ENCODE results near the gene PHACTR1.

The PHACTR1 gene

DNA sequence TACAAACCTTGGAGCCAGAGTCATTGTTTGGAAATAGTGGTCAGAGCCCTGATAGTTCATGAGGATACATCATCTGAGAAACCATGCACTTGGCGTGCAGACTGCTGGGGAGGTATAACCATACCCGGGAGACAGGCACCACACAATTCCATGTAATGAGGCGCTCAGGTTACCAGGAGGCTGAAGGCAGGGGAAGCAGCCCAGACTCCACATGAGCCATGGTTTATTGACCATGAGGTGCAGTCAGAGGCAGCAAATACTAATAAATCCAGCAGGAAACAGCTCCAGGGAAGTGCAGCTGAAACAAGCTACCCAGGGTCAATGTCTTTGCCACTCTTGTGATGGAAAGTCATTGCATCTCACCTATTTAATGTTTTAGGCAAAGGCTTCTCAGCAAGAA lies 455.7 kb downstream of the PHACTR1 start:
- Histone ChIP-seq H3K9ac (ENCODE audit: insufficient read length) (no peak overlapping the region), H3K27ac (no peak overlapping the region), H3K4me3 (no peak overlapping the region), H3K36me3 (ENCODE audit: insufficient read depth, low read length) (no peaks in the 10 kb centered on the region), H3K9me3 (ENCODE audit: low read depth, low read length) (no peaks in the 10 kb centered on the region)
- DNase-seq (ENCODE audit: low read depth, low spot score) = no peak
- TF ChIP-seq POLR2AphosphoS5 (IDR thresholded peaks at IDR 0.05; ENCODE audit: borderline replicate concordance, low read depth, low read length) = no peak
- no peak for TF ChIP-seq FOXP2 (optimal IDR thresholded peaks at IDR 0.05; ENCODE audit: control extremely low read depth, extremely low read length, insufficient read depth)
- TF ChIP-seq EZH2 (IDR thresholded peaks at IDR 0.05) = no peak

DNA sequence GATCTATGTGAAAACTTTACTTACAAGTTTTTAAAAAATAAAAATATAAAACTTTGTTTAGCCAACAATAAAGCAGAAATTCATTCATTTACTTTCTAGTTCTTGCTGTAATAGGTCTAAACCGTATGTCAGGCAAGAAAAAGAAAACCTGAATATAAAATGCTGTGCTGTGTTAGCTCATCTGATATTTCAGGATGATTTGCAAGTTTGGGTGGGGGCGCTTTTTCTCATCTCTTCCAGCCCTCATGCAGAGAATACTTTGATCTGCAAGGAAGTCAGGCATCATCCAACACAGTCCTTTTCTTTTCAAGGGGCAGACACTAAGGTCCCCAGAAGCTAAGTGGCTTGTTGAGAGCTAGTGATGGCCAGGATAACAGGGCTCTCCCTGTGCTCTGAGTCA lies 458.5 kb downstream of the PHACTR1 start:
- Histone ChIP-seq H3K9me3 (ENCODE audit: low read depth, low read length) (no peaks in the 10 kb centered on the region), H3K4me3 (no peak overlapping the region), H3K9ac (ENCODE audit: insufficient read length) (no peak overlapping the region), H3K27ac (no peak overlapping the region), H3K36me3 (ENCODE audit: insufficient read depth, low read length) (no peaks in the 10 kb centered on the region)
- no peak for DNase-seq (ENCODE audit: low read depth, low spot score)
- TF ChIP-seq FOXP2 (optimal IDR thresholded peaks at IDR 0.05; ENCODE audit: control extremely low read depth, extremely low read length, insufficient read depth) (no peak), POLR2AphosphoS5 (IDR thresholded peaks at IDR 0.05; ENCODE audit: borderline replicate concordance, low read depth, low read length) (no peak), EZH2 (IDR thresholded peaks at IDR 0.05) (no peak)

DNA sequence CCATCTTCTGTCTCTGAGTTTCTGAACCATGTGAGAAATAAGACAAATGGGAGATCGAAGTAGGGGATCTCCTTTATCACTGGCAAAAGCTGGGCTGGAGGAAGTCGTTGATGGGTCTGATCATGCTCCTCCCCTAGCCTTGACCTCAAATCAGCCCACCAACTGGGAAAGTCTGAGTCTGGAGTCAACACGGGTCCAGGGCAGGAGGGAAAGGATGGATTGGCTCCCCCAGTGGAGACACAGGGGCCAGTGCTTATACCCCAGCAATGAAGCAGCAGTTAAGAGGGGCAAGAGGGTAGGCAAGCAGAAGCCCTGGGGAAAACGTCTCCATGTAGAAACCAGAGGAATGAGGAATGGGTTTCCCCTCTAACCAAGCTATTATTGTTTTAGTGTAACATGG lies 459.2 kb downstream of the PHACTR1 start:
- Histone ChIP-seq H3K36me3 (ENCODE audit: insufficient read depth, low read length) (no peaks in the 10 kb centered on the region), H3K9me3 (ENCODE audit: low read depth, low read length) (no peaks in the 10 kb centered on the region), H3K27ac (no peak overlapping the region), H3K9ac (ENCODE audit: insufficient read length) (no peak overlapping the region), H3K4me3 (no peak overlapping the region)
- TF ChIP-seq EZH2 (IDR thresholded peaks at IDR 0.05) = no peak
- DNase-seq (ENCODE audit: low read depth, low spot score) = no peak

DNA sequence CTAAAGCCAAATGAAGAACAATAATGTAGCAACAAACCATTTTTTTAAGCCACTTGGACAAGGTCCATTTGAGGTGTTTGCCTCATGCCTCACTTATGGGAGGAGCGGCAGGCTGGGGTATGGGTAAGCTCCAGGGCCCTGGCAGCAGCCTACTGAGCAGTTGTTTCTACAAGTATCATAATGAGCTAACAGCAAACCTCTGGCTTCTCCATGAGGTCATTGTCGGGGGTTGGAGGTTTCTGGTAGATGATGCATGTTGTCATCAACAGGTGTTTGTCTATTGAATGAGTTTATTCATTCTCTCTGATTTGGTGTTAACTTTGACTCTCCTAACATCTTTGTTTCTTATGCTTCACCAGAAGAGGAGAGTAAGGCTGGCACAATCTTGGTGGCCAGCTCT lies 461.1 kb downstream of the PHACTR1 start:
- H3K9me3 ChIP-seq (ENCODE audit: low read depth, low read length) = no peaks in the 10 kb centered on the region
- no peak for TF ChIP-seq FOXP2 (optimal IDR thresholded peaks at IDR 0.05; ENCODE audit: control extremely low read depth, extremely low read length, insufficient read depth)
- no peak for TF ChIP-seq EZH2 (IDR thresholded peaks at IDR 0.05)
- no peak for TF ChIP-seq POLR2AphosphoS5 (IDR thresholded peaks at IDR 0.05; ENCODE audit: borderline replicate concordance, low read depth, low read length)
- no peak overlapping the region for H3K4me3 ChIP-seq
- H3K27ac ChIP-seq = no peak overlapping the region
- no peak for DNase-seq (ENCODE audit: low read depth, low spot score)
- H3K9ac ChIP-seq (ENCODE audit: insufficient read length) = no peak overlapping the region
- H3K36me3 ChIP-seq (ENCODE audit: insufficient read depth, low read length) = no peaks in the 10 kb centered on the region

DNA sequence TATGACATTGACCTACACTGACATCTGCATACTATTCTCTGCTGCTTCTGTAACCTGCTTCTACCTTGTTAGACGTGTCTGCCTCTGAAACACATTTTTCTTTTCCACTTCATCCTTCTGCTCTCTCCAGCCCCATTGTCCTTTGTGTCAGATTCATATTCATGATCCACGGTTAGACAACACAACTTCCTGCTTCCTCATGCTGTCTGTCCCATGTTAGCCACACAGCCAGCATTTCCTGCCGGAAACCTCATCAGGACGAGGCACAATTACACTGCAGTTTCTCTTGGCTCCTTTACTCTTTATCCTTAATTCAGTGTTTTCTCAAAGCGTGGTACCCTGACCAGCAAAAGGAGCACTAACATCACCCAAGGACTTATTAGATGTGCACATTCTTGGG lies 461.5 kb downstream of the PHACTR1 start:
- Histone ChIP-seq H3K9ac (ENCODE audit: insufficient read length) (no peak overlapping the region), H3K4me3 (no peak overlapping the region), H3K9me3 (ENCODE audit: low read depth, low read length) (no peaks in the 10 kb centered on the region), H3K27ac (no peak overlapping the region), H3K36me3 (ENCODE audit: insufficient read depth, low read length) (no peaks in the 10 kb centered on the region)
- no peak for DNase-seq (ENCODE audit: low read depth, low spot score)
- TF ChIP-seq EZH2 (IDR thresholded peaks at IDR 0.05) (no peak), POLR2AphosphoS5 (IDR thresholded peaks at IDR 0.05; ENCODE audit: borderline replicate concordance, low read depth, low read length) (no peak), FOXP2 (optimal IDR thresholded peaks at IDR 0.05; ENCODE audit: control extremely low read depth, extremely low read length, insufficient read depth) (no peak)

DNA sequence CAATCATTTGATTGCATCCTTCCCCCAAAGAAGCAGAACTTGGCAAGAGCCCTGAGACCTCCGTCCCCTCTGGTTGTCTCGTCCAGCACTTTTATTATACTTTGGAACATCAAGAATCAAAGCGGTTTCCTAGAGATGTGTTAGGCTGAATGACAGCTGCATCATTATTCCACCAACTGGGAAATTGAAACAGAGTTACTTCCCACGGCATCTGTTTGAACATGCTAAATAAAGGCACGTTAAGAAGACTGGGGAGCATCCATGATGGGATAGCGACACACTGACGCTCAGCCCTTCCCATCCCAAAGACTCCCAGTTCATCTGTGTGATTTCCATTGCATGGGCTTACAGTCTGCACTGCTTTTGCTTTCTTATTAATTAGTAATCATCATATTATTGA lies 464.0 kb downstream of the PHACTR1 start:
- Histone ChIP-seq H3K4me3 (no peak overlapping the region), H3K9me3 (ENCODE audit: low read depth, low read length) (no peaks in the 10 kb centered on the region), H3K36me3 (ENCODE audit: insufficient read depth, low read length) (no peaks in the 10 kb centered on the region), H3K27ac (no peak overlapping the region), H3K9ac (ENCODE audit: insufficient read length) (no peak overlapping the region)
- TF ChIP-seq EZH2 (IDR thresholded peaks at IDR 0.05) = no peak
- TF ChIP-seq FOXP2 (optimal IDR thresholded peaks at IDR 0.05; ENCODE audit: control extremely low read depth, extremely low read length, insufficient read depth) = no peak
- no peak for TF ChIP-seq POLR2AphosphoS5 (IDR thresholded peaks at IDR 0.05; ENCODE audit: borderline replicate concordance, low read depth, low read length)
- DNase-seq (ENCODE audit: low read depth, low spot score) = no peak

DNA sequence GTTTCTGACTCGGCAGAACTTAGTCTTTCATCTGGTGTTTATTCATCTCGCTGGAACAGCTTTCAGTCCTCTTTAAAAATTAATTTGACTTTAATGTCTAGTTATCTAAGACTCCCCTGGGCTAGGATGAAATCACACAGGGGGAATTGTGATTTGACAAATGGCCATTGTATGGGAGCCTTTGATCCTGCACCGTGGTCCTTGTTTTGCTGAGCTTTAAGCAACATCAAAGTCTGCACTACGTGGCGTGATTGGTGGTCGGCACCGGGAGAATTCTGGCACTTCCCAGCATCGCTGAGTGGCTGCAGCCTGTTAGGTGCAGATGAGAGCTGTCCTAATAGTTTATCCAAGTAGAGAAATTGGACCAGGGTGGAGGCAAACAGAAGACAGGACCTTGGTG lies 464.8 kb downstream of the PHACTR1 start:
- no peak overlapping the region for H3K27ac ChIP-seq
- TF ChIP-seq FOXP2 (optimal IDR thresholded peaks at IDR 0.05; ENCODE audit: control extremely low read depth, extremely low read length, insufficient read depth) = no peak
- TF ChIP-seq POLR2AphosphoS5 (IDR thresholded peaks at IDR 0.05; ENCODE audit: borderline replicate concordance, low read depth, low read length) = no peak
- no peak for TF ChIP-seq EZH2 (IDR thresholded peaks at IDR 0.05)
- no peak for DNase-seq (ENCODE audit: low read depth, low spot score)
- no peak overlapping the region for H3K4me3 ChIP-seq
- no peaks in the 10 kb centered on the region for H3K36me3 ChIP-seq (ENCODE audit: insufficient read depth, low read length)
- H3K9me3 ChIP-seq (ENCODE audit: low read depth, low read length) = no peaks in the 10 kb centered on the region
- no peak overlapping the region for H3K9ac ChIP-seq (ENCODE audit: insufficient read length)

DNA sequence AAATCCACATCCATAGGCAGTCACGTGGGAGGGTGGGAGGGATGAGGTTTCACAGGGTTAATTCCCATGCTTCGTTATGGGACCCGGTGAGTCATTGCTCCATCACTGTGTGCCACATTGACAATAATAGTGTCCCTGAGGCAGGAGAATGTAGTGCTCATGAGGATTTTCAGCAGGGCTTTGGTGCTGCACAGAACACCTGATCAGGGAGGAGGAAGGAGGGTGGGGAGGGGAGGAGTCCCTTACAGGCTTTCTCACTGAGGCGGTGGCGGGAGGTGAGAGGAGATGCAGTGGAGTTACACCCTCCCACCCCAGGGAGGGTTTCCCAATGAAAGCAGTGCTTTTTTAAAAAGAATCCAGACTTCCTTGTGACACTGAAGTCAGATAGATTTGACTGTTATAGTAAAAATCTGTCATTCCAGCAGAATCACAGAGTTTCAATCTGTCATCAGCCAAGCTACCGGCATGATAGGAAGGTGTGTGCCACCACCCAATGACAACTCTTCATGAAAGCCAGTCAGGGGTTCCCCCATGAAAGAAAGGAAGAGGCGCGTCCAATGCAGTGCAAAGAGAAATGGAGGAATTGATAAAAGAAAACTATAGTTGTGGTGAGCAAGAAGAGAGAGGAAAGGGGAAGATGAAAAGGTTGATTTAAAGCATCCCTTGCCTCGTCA lies 467.0 kb downstream of the PHACTR1 start:
- DNase-seq (ENCODE audit: low read depth, low spot score) = no peak
- Histone ChIP-seq H3K9me3 (ENCODE audit: low read depth, low read length) (no peaks in the 10 kb centered on the region), H3K9ac (ENCODE audit: insufficient read length) (no peak overlapping the region), H3K27ac (no peak overlapping the region), H3K4me3 (no peak overlapping the region), H3K36me3 (ENCODE audit: insufficient read depth, low read length) (no peaks in the 10 kb centered on the region)
- no peak for TF ChIP-seq FOXP2 (optimal IDR thresholded peaks at IDR 0.05; ENCODE audit: control extremely low read depth, extremely low read length, insufficient read depth)
- no peak for TF ChIP-seq EZH2 (IDR thresholded peaks at IDR 0.05)
- TF ChIP-seq POLR2AphosphoS5 (IDR thresholded peaks at IDR 0.05; ENCODE audit: borderline replicate concordance, low read depth, low read length) = no peak

DNA sequence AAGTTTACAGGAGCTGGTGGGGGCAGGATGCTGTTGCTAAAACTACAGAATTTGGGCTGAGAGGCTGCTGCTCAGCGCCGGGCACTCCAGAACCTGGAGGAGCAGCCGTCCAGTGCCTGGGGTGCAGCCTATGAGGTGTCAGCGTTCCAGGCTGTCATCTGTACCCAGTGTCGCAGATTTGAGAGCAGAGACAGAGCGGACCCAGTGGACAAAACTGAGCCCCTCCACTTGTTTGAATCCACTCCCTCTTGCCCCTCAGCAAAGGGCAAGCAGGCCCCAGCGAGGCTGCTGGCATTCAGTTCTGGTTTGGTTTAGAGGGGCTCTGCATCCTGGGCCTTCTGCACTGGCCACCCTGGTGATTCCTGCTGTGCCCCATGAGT lies 467.5 kb downstream of the PHACTR1 start:
- no peaks in the 10 kb centered on the region for H3K36me3 ChIP-seq (ENCODE audit: insufficient read depth, low read length)
- H3K9me3 ChIP-seq (ENCODE audit: low read depth, low read length) = no peaks in the 10 kb centered on the region
- H3K27ac ChIP-seq = no peak overlapping the region
- no peak for DNase-seq (ENCODE audit: low read depth, low spot score)
- H3K4me3 ChIP-seq = no peak overlapping the region
- no peak overlapping the region for H3K9ac ChIP-seq (ENCODE audit: insufficient read length)
- TF ChIP-seq POLR2AphosphoS5 (IDR thresholded peaks at IDR 0.05; ENCODE audit: borderline replicate concordance, low read depth, low read length) = no peak
- no peak for TF ChIP-seq EZH2 (IDR thresholded peaks at IDR 0.05)
- TF ChIP-seq FOXP2 (optimal IDR thresholded peaks at IDR 0.05; ENCODE audit: control extremely low read depth, extremely low read length, insufficient read depth) = no peak

Measured in SK-N-MC (cell line).